WI38 (cell line): ENCODE measurements around the gene CDKN2B.

Experiments used
- H3K4me3 ChIP-seq: 2 replicates; pipeline ENCODE4 v1.5.1; 2011; ENCODE audit warnings: low read depth, mild to moderate bottlenecking, control low read depth, low read length
- CTCF ChIP-seq: IDR thresholded peaks from 2 replicates; pipeline ENCODE4 v1.5.1; 2012; ENCODE audit warnings: low read depth, mild to moderate bottlenecking, control low read depth, low read length

Gene CDKN2B

GRCh38 chr9:22043928-22044327 lies 34.8 kb upstream of the CDKN2B start:
- no peak for TF ChIP-seq CTCF

GRCh38 chr9:22041775-22042174 lies 32.7 kb upstream of the CDKN2B start:
- TF ChIP-seq CTCF = no peak
- H3K4me3 ChIP-seq = no peak overlapping the region

More at GRCh38 chr9:22043928-22044327, 34.8 kb upstream of the CDKN2B start:
- no peak overlapping the region for H3K4me3 ChIP-seq

GRCh38 chr9:22041344-22041743 lies 32.2 kb upstream of the CDKN2B start:
- no peak for TF ChIP-seq CTCF
- H3K4me3 ChIP-seq = no peak overlapping the region

GRCh38 chr9:22040760-22041159 lies 31.7 kb upstream of the CDKN2B start:
- no peak overlapping the region for H3K4me3 ChIP-seq
- TF ChIP-seq CTCF = no peak

GRCh38 chr9:22039258-22039657 lies 30.2 kb upstream of the CDKN2B start:
- TF ChIP-seq CTCF = no peak
- H3K4me3 ChIP-seq = no peak overlapping the region

- TF ChIP-seq CTCF = 0 out of 2 replicates have a peak, but pooled peaks have one; percentile 3
- H3K4me3 ChIP-seq = no peak overlapping the region
These were observed 29.0 kb upstream of the CDKN2B start for GRCh38 chr9:22037954-22038690.

GRCh38 chr9:22036866-22037626 lies 27.9 kb upstream of the CDKN2B start:
- no peak for TF ChIP-seq CTCF
- no peak overlapping the region for H3K4me3 ChIP-seq
